Keratinocyte (primary cell): ENCODE measurements around the gene MYO7B. TPM values are rescaled to one million over a fixed set of nuclear protein-coding genes. Genes with fewer than 3 reads are reported as not detected.

Experiments used
- DNase-seq: peaks from one replicate; pipeline ENCODE4 v3.0.0-alpha.2; 2011; ENCODE audit warnings: low read depth, missing footprints, low spot score
- FAIRE-seq: peaks from 2 replicates; lab custom pipeline; 2011; peaks lifted over from hg19 to GRCh38; lab: Jason Lieb, UNC
- H2AFZ ChIP-seq: 2 replicates; pipeline ENCODE4 v1.6.0; 2012; ENCODE audit warnings: low read length, control low read depth, inconsistent platforms; ENCODE audit not compliant: control insufficient read depth
- H3K27ac ChIP-seq: 2 replicates; pipeline ENCODE4 v1.5.1; 2011; ENCODE audit warnings: low read length; ENCODE audit not compliant: control insufficient read depth, insufficient read depth
- H3K27me3 ChIP-seq: 3 replicates; pipeline ENCODE4 v1.6.0; 2011; ENCODE audit warnings: low read length; ENCODE audit not compliant: control insufficient read depth, insufficient read depth; ENCODE audit errors: extremely low read depth
- H3K36me3 ChIP-seq, 2 experiments: 2 replicates in 1 of 2; 3 replicates in 1 of 2; pipeline ENCODE4 v1.5.1; 2011; ENCODE audit warnings: low read length in 2 of 2, mild to moderate bottlenecking in 1 of 2; ENCODE audit not compliant: control insufficient read depth in 2 of 2, insufficient read depth in 2 of 2; ENCODE audit errors: extremely low read depth in 1 of 2
- H3K4me1 ChIP-seq: 3 replicates; pipeline ENCODE4 v1.5.1; 2011; ENCODE audit warnings: low read length; ENCODE audit not compliant: control insufficient read depth, insufficient read depth; ENCODE audit errors: extremely low read depth
- H3K4me2 ChIP-seq: 3 replicates; pipeline ENCODE4 v1.6.0; 2011; ENCODE audit warnings: low read depth, low read length; ENCODE audit not compliant: control insufficient read depth, insufficient read depth; ENCODE audit errors: extremely low read depth
- H3K4me3 ChIP-seq, 3 experiments: fragments of 200-600 bp in 1 of 3; sonication (generic) in 1 of 3; 2 replicates in 2 of 3; 3 replicates in 1 of 3; pipeline ENCODE4 v1.5.1; 2011 to 2016; ENCODE audit warnings: low read length in 3 of 3, mild to moderate bottlenecking in 3 of 3, control low read depth in 2 of 3, inconsistent platforms in 1 of 3, low read depth in 1 of 3, mixed read lengths in 1 of 3, mixed run types in 1 of 3, moderate library complexity in 1 of 3; ENCODE audit not compliant: control insufficient read depth in 2 of 3, insufficient read depth in 2 of 3; ENCODE audit errors: extremely low read depth in 1 of 3
- H3K79me2 ChIP-seq: 2 replicates; pipeline ENCODE4 v1.6.0; 2012; ENCODE audit warnings: low read length; ENCODE audit not compliant: control insufficient read depth, insufficient read depth
- H3K9ac ChIP-seq: 3 replicates; pipeline ENCODE4 v1.6.0; 2011; ENCODE audit warnings: low read length; ENCODE audit not compliant: control insufficient read depth, insufficient read depth; ENCODE audit errors: extremely low read depth
- H3K9me1 ChIP-seq: 3 replicates; pipeline ENCODE4 v1.6.0; 2011; ENCODE audit warnings: low read length; ENCODE audit not compliant: control insufficient read depth, insufficient read depth; ENCODE audit errors: extremely low read depth
- H3K9me3 ChIP-seq: 2 replicates; pipeline ENCODE4 v1.5.1; 2012; ENCODE audit warnings: low read depth, low read length; ENCODE audit not compliant: control insufficient read depth
- H4K20me1 ChIP-seq: 3 replicates; pipeline ENCODE4 v1.6.0; 2011; ENCODE audit warnings: low read length; ENCODE audit not compliant: control insufficient read depth, insufficient read depth; ENCODE audit errors: extremely low read depth
- EZH2 ChIP-seq: IDR thresholded peaks from one replicate; pipeline ENCODE4 v1.6.1; 2012; ENCODE audit warnings: inconsistent platforms, mild to moderate bottlenecking, low read length, moderate library complexity
- dilution Hi-C: fragments of 300-500 bp; cut with MboI; formaldehyde crosslinking; loops from one replicate; pipeline ENCODE4 v1.7.0; 2020; ENCODE audit warnings: low sequenced_read_pairs; ENCODE audit not compliant: extremely low pct_ligation_motif_present
- polyA plus RNA-seq, 5 experiments: library from polyadenylated mRNA; depleted of rRNA in 3 of 5; stranded (reverse) in 3 of 5; stranded (forward) in 1 of 5; unstranded in 1 of 5; fragments of >200 nt; gene quantifications; 1 replicate in 1 of 5; 2 replicates in 3 of 5; 3 replicates in 1 of 5; pipeline versions ENCODE4 v1.2.1 to v1.2.3, GENCODE V29; 2011 to 2012; ENCODE audit warnings: missing spikeins in 2 of 5, low read depth in 1 of 5, low replicate concordance in 1 of 5
- TF ChIP-seq, protein P1 (sequence below), 3 experiments: IDR thresholded peaks in 1 of 3; conservative IDR thresholded peaks in 1 of 3; optimal IDR thresholded peaks in 1 of 3; 2 replicates in 2 of 3; 3 replicates in 1 of 3; pipeline versions ENCODE3 to v1.5.1; 2011; ENCODE audit warnings: low read length in 3 of 3, mild to moderate bottlenecking in 3 of 3, moderate library complexity in 2 of 3, control low read depth in 1 of 3, inconsistent platforms in 1 of 3; ENCODE audit not compliant: insufficient read depth in 2 of 3; ENCODE audit errors: extremely low read depth in 1 of 3

MYO7B gene
- polyA plus RNA-seq, 1 donor (not counting 4 experiments of a cell fraction or from before 2014, with no cell fraction given): not detected

GRCh38 chr2:127486247-127487058 lies 49.0 kb upstream of the MYO7B start:
- Histone ChIP-seq H3K9ac (no peak overlapping the region), H3K27ac (no peak overlapping the region), H4K20me1 (no peaks in the 10 kb centered on the region), H3K79me2 (no peaks in the 10 kb centered on the region), H3K4me1 (no peaks in the 10 kb centered on the region), H3K4me2 (no peak overlapping the region), H3K9me1 (no peaks in the 10 kb centered on the region), H3K36me3 (peaks cover 29 to 34% of the 10 kb centered on the region in 2 experiments), H3K9me3 (no peaks in the 10 kb centered on the region), H2AFZ (no peak overlapping the region), H3K27me3 (no peaks in the 10 kb centered on the region), H3K4me3 (no peak overlapping the region)
- FAIRE-seq: no peak
- dilution Hi-C loops: no loop called here
- no peak for DNase-seq
- TF ChIP-seq EZH2: no peak
- TF ChIP-seq, protein P1, sequence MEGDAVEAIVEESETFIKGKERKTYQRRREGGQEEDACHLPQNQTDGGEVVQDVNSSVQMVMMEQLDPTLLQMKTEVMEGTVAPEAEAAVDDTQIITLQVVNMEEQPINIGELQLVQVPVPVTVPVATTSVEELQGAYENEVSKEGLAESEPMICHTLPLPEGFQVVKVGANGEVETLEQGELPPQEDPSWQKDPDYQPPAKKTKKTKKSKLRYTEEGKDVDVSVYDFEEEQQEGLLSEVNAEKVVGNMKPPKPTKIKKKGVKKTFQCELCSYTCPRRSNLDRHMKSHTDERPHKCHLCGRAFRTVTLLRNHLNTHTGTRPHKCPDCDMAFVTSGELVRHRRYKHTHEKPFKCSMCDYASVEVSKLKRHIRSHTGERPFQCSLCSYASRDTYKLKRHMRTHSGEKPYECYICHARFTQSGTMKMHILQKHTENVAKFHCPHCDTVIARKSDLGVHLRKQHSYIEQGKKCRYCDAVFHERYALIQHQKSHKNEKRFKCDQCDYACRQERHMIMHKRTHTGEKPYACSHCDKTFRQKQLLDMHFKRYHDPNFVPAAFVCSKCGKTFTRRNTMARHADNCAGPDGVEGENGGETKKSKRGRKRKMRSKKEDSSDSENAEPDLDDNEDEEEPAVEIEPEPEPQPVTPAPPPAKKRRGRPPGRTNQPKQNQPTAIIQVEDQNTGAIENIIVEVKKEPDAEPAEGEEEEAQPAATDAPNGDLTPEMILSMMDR (optimal IDR thresholded peaks at IDR 0.05 in 1 of 3, IDR thresholded peaks at IDR 0.05 in 1 of 3, conservative IDR thresholded peaks at IDR 0.05 in 1 of 3; ENCODE audit: extremely low read depth in 1 of 3, insufficient read depth in 2 of 3, low read length in 3 of 3): no peak

DNA sequence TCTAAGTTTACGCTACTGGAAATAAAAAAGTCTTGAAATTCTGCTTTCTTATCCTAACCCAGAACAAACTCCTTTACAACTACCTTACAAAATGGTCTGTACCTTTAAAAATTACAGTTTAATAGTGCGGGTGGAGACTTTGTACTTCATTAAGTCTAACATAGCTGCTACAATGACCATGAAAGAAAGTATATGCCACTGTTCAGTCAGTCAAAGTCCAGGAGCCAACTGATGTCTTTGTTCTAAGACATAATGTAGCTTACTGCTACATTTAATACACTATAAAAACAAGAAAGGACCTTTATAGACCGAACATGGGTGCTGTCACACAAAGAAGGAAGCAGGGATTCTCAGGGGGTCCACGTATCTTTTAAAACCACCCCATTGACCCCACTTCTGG lies 45.2 kb upstream of the MYO7B start:
- no peak overlapping the region for H3K4me3 ChIP-seq
- H3K4me2 ChIP-seq: no peak overlapping the region
- TF ChIP-seq, protein P1 (optimal IDR thresholded peaks at IDR 0.05 in 1 of 3, IDR thresholded peaks at IDR 0.05 in 1 of 3, conservative IDR thresholded peaks at IDR 0.05 in 1 of 3; ENCODE audit: extremely low read depth in 1 of 3, insufficient read depth in 2 of 3, low read length in 3 of 3): no peak
- no peak overlapping the region for H3K9ac ChIP-seq
- H3K79me2 ChIP-seq: no peaks in the 10 kb centered on the region
- no peak overlapping the region for H2AFZ ChIP-seq
- no peak overlapping the region for H3K27ac ChIP-seq
- H3K27me3 ChIP-seq: no peaks in the 10 kb centered on the region
- H3K4me1 ChIP-seq: no peaks in the 10 kb centered on the region
- H3K36me3 ChIP-seq: peaks cover 26 to 42% of the 10 kb centered on the region in 2 experiments
- DNase-seq: no peak
- no peak for FAIRE-seq
- H3K9me3 ChIP-seq: no peaks in the 10 kb centered on the region
- dilution Hi-C loops: no loop called here
- no peaks in the 10 kb centered on the region for H4K20me1 ChIP-seq
- H3K9me1 ChIP-seq: no peaks in the 10 kb centered on the region
